DOHH2 (cell line): ENCODE results near the gene EEF1AKMT3.

Experiments used
- H3F3A ChIP-seq: fragments of 200-600 bp; sonication (generic), shearing (Covaris generic); 2 replicates; pipeline ENCODE4 v1.6.0; 2016; ENCODE audit warnings: antibody characterized with exemption, mild to moderate bottlenecking; ENCODE audit not compliant: control insufficient read depth, insufficient read depth
- H3K27ac ChIP-seq: fragments of 200-600 bp; sonication (generic); 2 replicates; pipeline ENCODE4 v1.5.1; 2014; ENCODE audit warnings: low read depth, mild to moderate bottlenecking, low read length, moderate library complexity
- H3K27me3 ChIP-seq: fragments of 200-600 bp; sonication (generic); 2 replicates; pipeline ENCODE4 v1.6.1; 2014; ENCODE audit warnings: mild to moderate bottlenecking, low read length, mixed read lengths; ENCODE audit not compliant: control insufficient read depth
- H3K36me3 ChIP-seq: fragments of 200-600 bp; sonication (generic); 2 replicates; pipeline ENCODE4 v1.6.1; 2014; ENCODE audit warnings: mild to moderate bottlenecking, low read length, moderate library complexity, mixed read lengths; ENCODE audit not compliant: control insufficient read depth
- H3K4me1 ChIP-seq: fragments of 200-600 bp; sonication (generic); 2 replicates; pipeline ENCODE4 v1.6.1; 2014; ENCODE audit warnings: mild to moderate bottlenecking, low read length, mixed read lengths; ENCODE audit not compliant: control insufficient read depth
- H3K4me2 ChIP-seq: fragments of 200-600 bp; sonication (generic); 2 replicates; pipeline ENCODE4 v1.6.0; 2014; ENCODE audit warnings: mild to moderate bottlenecking, low read length, moderate library complexity
- H3K4me3 ChIP-seq: fragments of 200-600 bp; sonication (generic); 2 replicates; pipeline ENCODE4 v1.5.1; 2014; ENCODE audit warnings: mild to moderate bottlenecking, low read length, mixed read lengths
- H3K79me2 ChIP-seq: fragments of 200-600 bp; sonication (generic); 2 replicates; pipeline ENCODE4 v1.6.1; 2014; ENCODE audit warnings: mild to moderate bottlenecking, low read length, mixed read lengths; ENCODE audit not compliant: control insufficient read depth
- H3K9me2 ChIP-seq: fragments of 200-600 bp; sonication (generic); replicated peaks from 2 replicates; pipeline ENCODE4 v1.6.1; 2014; ENCODE audit warnings: mild to moderate bottlenecking, low read length, mixed read lengths; ENCODE audit not compliant: control insufficient read depth
- H3K9me3 ChIP-seq: fragments of 200-600 bp; sonication (generic); 2 replicates; pipeline ENCODE4 v1.6.1; 2014; ENCODE audit warnings: antibody characterized with exemption, low read length, mixed read lengths; ENCODE audit not compliant: control insufficient read depth, insufficient read depth
- H4K20me1 ChIP-seq: fragments of 200-600 bp; sonication (generic); 2 replicates; pipeline ENCODE4 v1.6.0; 2014; ENCODE audit warnings: low read depth, mild to moderate bottlenecking, antibody characterized with exemption, low read length, moderate library complexity; ENCODE audit not compliant: control insufficient read depth, insufficient read depth
- CTCF ChIP-seq: fragments of 200-600 bp; sonication (generic); IDR thresholded peaks from one replicate; pipeline ENCODE4 v1.5.1; 2014; ENCODE audit warnings: antibody characterized with exemption, mild to moderate bottlenecking, low read depth, low read length; ENCODE audit not compliant: poor library complexity, severe bottlenecking
- EZH2phosphoT487 ChIP-seq: fragments of 200-600 bp; sonication (generic); IDR thresholded peaks from 2 replicates; pipeline ENCODE4 v1.6.1; 2017; ENCODE audit warnings: borderline replicate concordance, mild to moderate bottlenecking, antibody characterized with exemption, low read length, moderate library complexity, mixed read lengths

EEF1AKMT3 gene

GRCh38 chr12:57758552-57759359, 13.7 kb upstream of the EEF1AKMT3 start:
- Histone ChIP-seq H3K36me3 (peaks cover 51% of the 10 kb centered on the region), H3K4me3 (no peak overlapping the region), H4K20me1 (peaks cover 16% of the 10 kb centered on the region; the same call in 1 of the 2 replicates), H3K27me3 (no peaks in the 10 kb centered on the region), H3K9me2 (no peaks in the 10 kb centered on the region), H3F3A (peaks cover 29% of the 10 kb centered on the region), H3K4me2 (no peak overlapping the region), H3K27ac (no peak overlapping the region), H3K9me3 (no peaks in the 10 kb centered on the region), H3K79me2 (peaks cover 51% of the 10 kb centered on the region), H3K4me1 (peaks cover 28% of the 10 kb centered on the region)
- no peak for TF ChIP-seq CTCF
- no peak for TF ChIP-seq EZH2phosphoT487

GRCh38 chr12:57759360-57759980, 12.9 kb upstream of the EEF1AKMT3 start:
- Histone ChIP-seq H3F3A (peaks cover 25% of the 10 kb centered on the region), H4K20me1 (peaks cover 16% of the 10 kb centered on the region; the same call in 1 of the 2 replicates), H3K9me3 (no peaks in the 10 kb centered on the region), H3K27me3 (peaks cover 4% of the 10 kb centered on the region), H3K36me3 (peaks cover 51% of the 10 kb centered on the region), H3K4me2 (no peak overlapping the region), H3K79me2 (peaks cover 51% of the 10 kb centered on the region), H3K9me2 (no peaks in the 10 kb centered on the region), H3K4me3 (no peak overlapping the region), H3K27ac (no peak overlapping the region), H3K4me1 (peaks cover 24% of the 10 kb centered on the region)
- peak; percentile 78 for TF ChIP-seq CTCF
- TF ChIP-seq EZH2phosphoT487: no peak

- H3K4me1 ChIP-seq: peaks cover 32% of the 10 kb centered on the region
- no peaks in the 10 kb centered on the region for H3K9me3 ChIP-seq
- H4K20me1 ChIP-seq: peaks cover 16% of the 10 kb centered on the region; the same call in 1 of the 2 replicates
- peaks cover 14% of the 10 kb centered on the region for H3K27me3 ChIP-seq
- peaks cover 51% of the 10 kb centered on the region for H3K79me2 ChIP-seq
- no peak overlapping the region for H3K4me2 ChIP-seq
- TF ChIP-seq CTCF: no peak
- TF ChIP-seq EZH2phosphoT487: no peak
- no peak overlapping the region for H3K27ac ChIP-seq
- peaks cover 51% of the 10 kb centered on the region for H3K36me3 ChIP-seq
- H3F3A ChIP-seq: peaks cover 23% of the 10 kb centered on the region
- no peak overlapping the region for H3K4me3 ChIP-seq
- H3K9me2 ChIP-seq: no peaks in the 10 kb centered on the region
Measured at GRCh38 chr12:57760347-57760982, 11.9 kb upstream of the EEF1AKMT3 start.
